D721Med (cell line): ENCODE results near the gene CFAP61.
"Not testable (repeated sequence)": the region's sequence is repeated elsewhere in the genome, so short reads cannot be mapped to it uniquely, and the experiment has no call there.

Source experiments
- DNase-seq: peaks from one replicate; pipeline ENCODE4 v3.0.0; 2011; ENCODE audit warnings: low spot score; ENCODE audit not compliant: insufficient read length
- FAIRE-seq: peaks from 2 replicates; lab custom pipeline; 2011; peaks lifted over from hg19 to GRCh38; lab: Jason Lieb, UNC
- CTCF ChIP-seq: IDR thresholded peaks from 2 replicates; pipeline ENCODE4 v1.5.1; 2012; ENCODE audit warnings: mild to moderate bottlenecking, control low read depth; ENCODE audit not compliant: insufficient read depth; ENCODE audit errors: missing control alignments

CFAP61 gene

DNA sequence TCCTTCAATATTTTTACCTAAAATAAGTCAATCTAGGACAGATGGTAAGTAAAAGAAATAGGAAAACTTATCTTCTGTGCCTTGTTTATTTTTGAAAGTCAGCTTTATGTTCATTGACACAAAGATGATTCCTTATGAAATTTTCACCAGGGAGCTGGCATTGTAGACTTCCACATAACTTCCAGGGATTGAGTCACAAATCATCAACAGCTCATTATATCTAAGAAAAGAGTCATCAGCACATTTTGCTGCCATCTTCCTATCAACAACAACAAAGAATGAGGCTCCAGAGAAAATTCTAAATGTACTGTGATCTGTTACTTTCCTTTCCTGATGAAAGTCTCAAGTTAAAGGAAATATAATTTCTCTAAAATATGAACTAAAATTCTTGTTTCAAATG, 48.5 kb downstream of the CFAP61 start:
- FAIRE-seq (no peak), DNase-seq (no peak)
- TF ChIP-seq CTCF, result no peak

GRCh38 chr20:20102163-20102562, 49.8 kb downstream of the CFAP61 start:
- FAIRE-seq (no peak), DNase-seq (no peak)
- TF ChIP-seq CTCF, result no peak

GRCh38 chr20:20102716-20103258, 50.5 kb downstream of the CFAP61 start:
- no peak for DNase-seq
- no peak for TF ChIP-seq CTCF
- FAIRE-seq, result no peak

- FAIRE-seq (no peak), DNase-seq (no peak)
- no peak for TF ChIP-seq CTCF
Measured at GRCh38 chr20:20103486-20103885, 51.2 kb downstream of the CFAP61 start.

- not testable (repeated sequence) for DNase-seq, FAIRE-seq
Measured at GRCh38 chr20:20123187-20123586, 70.9 kb downstream of the CFAP61 start.

GRCh38 chr20:20130399-20130798, 78.1 kb downstream of the CFAP61 start:
- peak; percentile 60 for TF ChIP-seq CTCF
- no peak for DNase-seq
- no peak for FAIRE-seq

DNA sequence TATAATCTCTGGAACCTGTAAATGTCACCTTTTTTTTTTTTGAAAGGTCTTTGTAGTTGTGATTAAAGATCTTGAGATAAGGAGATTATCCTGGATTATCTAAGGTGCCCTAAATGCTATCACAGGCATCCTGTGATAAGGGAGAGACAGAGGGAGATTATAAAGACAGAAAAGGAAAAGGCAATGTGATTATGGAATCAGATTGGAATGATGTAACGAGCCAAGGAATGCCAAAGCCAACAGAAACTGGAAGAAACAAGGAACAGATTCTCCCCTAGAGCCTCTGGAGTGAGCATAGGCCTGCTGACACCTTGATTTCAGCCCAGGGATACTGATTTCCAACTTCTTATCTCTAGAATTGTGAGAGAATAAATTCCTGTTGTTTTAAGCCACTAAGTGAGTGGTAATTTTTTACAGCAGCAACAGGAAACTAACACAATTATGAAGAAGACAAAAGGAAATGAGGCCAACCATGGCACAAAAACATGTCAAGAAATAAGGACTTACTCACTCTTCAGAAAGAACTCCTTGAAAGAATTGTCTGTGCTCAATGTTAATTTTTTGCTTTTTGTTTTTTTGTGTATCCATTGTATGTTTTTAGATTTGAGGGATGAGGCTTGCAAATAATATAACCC, 82.7 kb downstream of the CFAP61 start:
- DNase-seq, result no peak
- FAIRE-seq, result no peak
- TF ChIP-seq CTCF, result no peak
